Brain pericyte (primary cell): ENCODE data around the gene IRF4.

Experiments used
- DNase-seq: peaks from one replicate; pipeline ENCODE4 v3.0.0-alpha.2; 2012; ENCODE audit warnings: low read depth, low spot score

The IRF4 gene

DNA sequence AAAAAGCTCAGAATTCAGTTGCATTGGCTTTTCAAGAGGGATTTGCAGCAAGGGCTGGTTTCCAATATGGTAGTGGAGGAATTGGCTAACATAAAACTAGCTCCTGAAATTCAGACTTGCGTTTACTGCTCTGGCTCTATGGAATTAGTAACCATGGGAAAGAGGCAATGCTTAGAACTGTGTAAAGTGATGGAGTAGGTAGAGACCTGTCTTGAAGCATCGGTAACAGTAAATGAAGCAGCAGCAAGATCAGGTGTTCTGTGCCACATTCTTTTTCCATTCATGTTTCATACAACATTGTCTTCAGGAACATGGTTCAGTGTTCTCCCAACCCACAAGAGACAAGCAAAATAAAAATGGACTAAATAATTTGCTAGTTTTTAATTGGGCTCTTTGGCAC is 6.5 kb downstream of the IRF4 start:
- no peak for DNase-seq

DNA sequence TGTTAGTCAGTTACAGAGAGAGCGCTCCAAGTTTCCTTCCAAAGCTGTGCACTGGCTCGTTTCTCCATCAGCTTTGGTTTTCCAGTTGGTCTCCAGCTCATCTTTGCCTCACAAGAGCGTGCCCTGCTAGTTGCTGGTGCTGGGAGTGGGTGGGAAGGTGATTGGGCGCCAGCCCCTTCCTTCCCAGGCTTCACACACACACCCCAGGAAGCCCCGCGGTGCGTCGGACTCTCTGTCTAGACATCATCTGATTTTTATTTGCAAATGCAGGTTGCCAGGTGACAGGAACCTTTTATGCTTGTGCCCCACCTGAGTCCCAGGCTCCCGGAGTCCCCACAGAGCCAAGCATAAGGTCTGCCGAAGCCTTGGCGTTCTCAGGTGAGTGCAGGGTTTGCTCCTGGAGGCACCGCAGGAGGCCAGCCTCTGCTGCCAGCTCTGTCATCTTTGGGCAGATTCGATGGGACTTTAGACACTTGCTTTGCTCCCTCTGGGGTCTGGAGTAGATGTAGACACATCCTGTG is 7.1 kb downstream of the IRF4 start:
- DNase-seq = no peak

- no peak for DNase-seq
Measured at GRCh38 chr6:399785-400534, 8.4 kb downstream of the IRF4 start.

- DNase-seq = no peak
Measured at GRCh38 chr6:400815-401214, 9.3 kb downstream of the IRF4 start.

GRCh38 chr6:401239-401993 is 9.9 kb downstream of the IRF4 start:
- DNase-seq = no peak

GRCh38 chr6:401994-402640 is 10.6 kb downstream of the IRF4 start:
- no peak for DNase-seq

DNA sequence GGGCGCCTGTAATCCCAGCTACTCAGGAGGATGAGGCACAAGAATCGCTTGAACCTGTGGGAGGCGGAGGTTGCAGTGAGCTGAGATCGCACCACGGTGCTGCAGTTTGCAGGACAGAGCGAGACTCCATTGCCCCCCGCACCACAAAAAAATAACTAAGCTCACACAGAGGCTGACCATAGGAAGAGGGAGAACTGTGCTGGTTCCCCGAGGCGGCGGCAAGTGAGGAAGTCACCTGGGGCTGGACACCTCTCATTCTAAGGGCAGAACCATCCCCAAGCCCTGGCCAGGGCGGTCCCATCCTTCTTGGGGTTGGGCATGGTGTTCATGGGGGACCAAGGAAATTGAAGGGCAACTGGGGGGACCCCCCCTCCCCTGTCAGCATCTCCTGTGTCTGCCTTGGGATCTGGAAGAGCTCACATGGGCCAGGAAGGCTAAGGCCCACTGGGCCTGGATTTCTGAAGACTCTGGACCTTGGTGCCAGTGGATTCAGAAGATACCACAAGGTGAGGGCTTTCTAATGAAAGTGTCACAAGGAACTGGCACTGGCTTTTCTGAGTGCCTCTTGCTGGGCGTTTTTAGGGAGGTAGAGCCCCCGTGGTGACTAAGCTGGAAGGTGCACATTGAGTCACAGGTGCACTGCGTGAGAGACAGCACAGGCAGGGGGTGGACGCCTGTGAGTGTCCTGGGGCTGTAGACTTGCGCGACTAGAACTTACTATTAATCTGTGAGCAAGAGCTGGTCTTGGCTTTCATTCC is 11.5 kb downstream of the IRF4 start:
- DNase-seq = no peak

GRCh38 chr6:403659-404655 is 12.4 kb downstream of the IRF4 start:
- DNase-seq = no peak

- DNase-seq = no peak
Measured at GRCh38 chr6:404685-405423, 13.3 kb downstream of the IRF4 start.

GRCh38 chr6:408148-408547 is 16.6 kb downstream of the IRF4 start:
- DNase-seq = no peak

GRCh38 chr6:408599-409102 is 17.1 kb downstream of the IRF4 start:
- no peak for DNase-seq

- DNase-seq = no peak
Measured at GRCh38 chr6:409370-409972, 17.9 kb downstream of the IRF4 start.

DNA sequence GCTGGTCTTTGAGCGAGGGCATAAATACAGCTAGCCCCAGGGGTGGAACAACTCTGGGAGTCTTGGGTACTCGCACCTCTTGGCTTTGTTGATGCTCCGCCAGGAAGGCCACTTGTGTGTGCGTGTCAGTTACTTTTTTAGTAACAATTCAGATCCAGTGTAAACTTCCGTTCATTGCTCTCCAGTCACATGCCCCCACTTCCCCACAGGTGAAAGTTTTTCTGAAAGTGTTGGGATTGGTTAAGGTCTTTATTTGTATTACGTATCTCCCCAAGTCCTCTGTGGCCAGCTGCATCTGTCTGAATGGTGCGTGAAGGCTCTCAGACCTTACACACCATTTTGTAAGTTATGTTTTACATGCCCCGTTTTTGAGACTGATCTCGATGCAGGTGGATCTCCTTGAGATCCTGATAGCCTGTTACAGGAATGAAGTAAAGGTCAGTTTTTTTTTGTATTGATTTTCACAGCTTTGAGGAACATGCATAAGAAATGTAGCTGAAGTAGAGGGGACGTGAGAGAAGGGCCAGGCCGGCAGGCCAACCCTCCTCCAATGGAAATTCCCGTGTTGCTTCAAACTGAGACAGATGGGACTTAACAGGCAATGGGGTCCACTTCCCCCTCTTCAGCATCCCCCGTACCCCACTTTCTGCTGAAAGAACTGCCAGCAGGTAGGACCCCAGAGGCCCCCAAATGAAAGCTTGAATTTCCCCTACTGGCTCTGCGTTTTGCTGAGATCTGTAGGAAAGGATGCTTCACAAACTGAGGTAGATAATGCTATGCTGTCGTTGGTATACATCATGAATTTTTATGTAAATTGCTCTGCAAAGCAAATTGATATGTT is 19.2 kb downstream of the IRF4 start:
- no peak for DNase-seq

GRCh38 chr6:411402-412145 is 20.0 kb downstream of the IRF4 start:
- no peak for DNase-seq

DNA sequence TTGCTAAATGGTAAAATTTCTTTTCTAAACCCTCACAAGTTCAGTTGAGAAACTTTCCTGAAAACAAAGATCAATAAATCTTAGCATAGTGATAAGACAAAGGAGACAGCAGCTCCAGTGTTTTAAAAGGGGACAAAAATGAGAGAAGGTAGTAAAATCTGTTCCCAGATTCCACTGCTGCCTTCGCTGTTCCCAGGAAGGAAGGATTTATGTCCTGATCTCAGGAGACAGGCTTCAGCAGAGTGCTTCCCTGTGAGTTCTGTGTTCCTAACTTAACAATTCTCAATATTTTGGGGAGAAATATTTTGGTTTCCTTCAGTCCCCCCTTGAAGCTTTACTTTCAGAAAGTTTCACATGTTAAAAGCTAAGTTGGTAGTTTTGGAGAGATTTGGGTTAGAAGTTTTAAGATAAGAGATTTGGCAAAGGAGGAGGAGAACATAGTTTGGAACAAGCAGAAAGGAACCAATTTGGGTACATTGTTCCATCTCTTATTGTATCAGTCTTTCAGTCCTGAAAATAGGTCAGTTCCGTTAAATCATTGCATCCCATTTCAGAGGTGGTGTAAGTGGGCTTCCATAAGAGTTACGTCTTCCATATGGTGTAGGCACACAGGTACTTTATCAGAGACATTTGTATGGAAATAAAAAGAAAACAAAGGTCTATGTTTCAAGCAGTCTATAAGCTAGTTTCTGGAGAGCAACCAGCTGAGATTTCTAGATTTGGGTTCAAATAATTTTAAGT is 20.8 kb downstream of the IRF4 start:
- DNase-seq = no peak

GRCh38 chr6:414447-414846 is 22.9 kb downstream of the IRF4 start:
- DNase-seq = no peak

DNA sequence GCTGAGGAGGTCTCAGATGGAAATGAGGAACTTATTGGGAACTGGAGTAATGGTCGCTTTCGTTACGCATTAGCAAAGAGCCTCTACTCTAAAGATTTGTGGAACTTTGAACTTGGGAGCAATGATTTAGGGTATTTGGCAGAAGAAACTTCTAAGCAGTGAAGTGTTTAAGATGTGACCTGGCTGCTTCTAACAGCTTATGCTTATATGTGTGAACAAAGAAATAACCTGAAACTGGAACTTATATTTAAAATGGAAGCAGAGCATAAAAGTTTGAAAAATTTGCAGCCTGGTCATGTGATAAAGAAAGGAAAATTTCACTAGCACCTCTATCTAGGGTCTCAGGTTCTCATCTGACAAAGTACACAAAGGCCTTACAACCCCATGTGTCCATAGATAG is 23.5 kb downstream of the IRF4 start:
- no peak for DNase-seq
